SW 1271 (cell line): Measurements from ENCODE around the gene XYLT1.

Source experiments
- DNase-seq, 2 experiments: peaks; one replicate each; lab custom pipeline; 2025; lab: John Stamatoyannopoulos, UW

XYLT1 gene

GRCh38 chr16:17304491-17305119, 166.2 kb downstream of the XYLT1 start:
- DNase-seq: no peak

GRCh38 chr16:17304106-17304490, 166.7 kb downstream of the XYLT1 start:
- DNase-seq: no peak

GRCh38 chr16:17303101-17303500, 167.7 kb downstream of the XYLT1 start:
- DNase-seq: no peak

- no peak for DNase-seq
These were observed 168.1 kb downstream of the XYLT1 start for GRCh38 chr16:17302620-17303019.

GRCh38 chr16:17302214-17302613, 168.5 kb downstream of the XYLT1 start:
- DNase-seq: no peak

- DNase-seq: no peak
These were observed 169.1 kb downstream of the XYLT1 start for GRCh38 chr16:17301593-17302135.

- DNase-seq: no peak
These were observed 169.6 kb downstream of the XYLT1 start for GRCh38 chr16:17301184-17301583.

GRCh38 chr16:17299790-17300189, 171.0 kb downstream of the XYLT1 start:
- DNase-seq: no peak

GRCh38 chr16:17298238-17298637, 172.5 kb downstream of the XYLT1 start:
- DNase-seq: no peak

GRCh38 chr16:17296431-17296830, 174.3 kb downstream of the XYLT1 start:
- DNase-seq: no peak

GRCh38 chr16:17295948-17296347, 174.8 kb downstream of the XYLT1 start:
- DNase-seq: no peak

GRCh38 chr16:17294856-17295255, 175.9 kb downstream of the XYLT1 start:
- no peak for DNase-seq

- DNase-seq: no peak
These were observed 176.8 kb downstream of the XYLT1 start for GRCh38 chr16:17293813-17294558.

- no peak for DNase-seq
These were observed 179.5 kb downstream of the XYLT1 start for GRCh38 chr16:17291289-17291688.

- DNase-seq: no peak
These were observed 180.8 kb downstream of the XYLT1 start for GRCh38 chr16:17289674-17290635.

- DNase-seq: no peak
These were observed 181.7 kb downstream of the XYLT1 start for GRCh38 chr16:17289050-17289449.

- DNase-seq: no peak
These were observed 183.5 kb downstream of the XYLT1 start for GRCh38 chr16:17287166-17287800.

- DNase-seq: no peak
These were observed 184.3 kb downstream of the XYLT1 start for GRCh38 chr16:17286443-17286842.

- DNase-seq: no peak
These were observed 187.7 kb downstream of the XYLT1 start for GRCh38 chr16:17283016-17283415.

- DNase-seq: no peak
These were observed 188.5 kb downstream of the XYLT1 start for GRCh38 chr16:17282247-17282646.

- no peak for DNase-seq
These were observed 189.7 kb downstream of the XYLT1 start for GRCh38 chr16:17281052-17281451.

GRCh38 chr16:17278988-17279387, 191.8 kb downstream of the XYLT1 start:
- no peak for DNase-seq
